ENCODE measurements around the gene SEMA4D.

Gene SEMA4D

DNA sequence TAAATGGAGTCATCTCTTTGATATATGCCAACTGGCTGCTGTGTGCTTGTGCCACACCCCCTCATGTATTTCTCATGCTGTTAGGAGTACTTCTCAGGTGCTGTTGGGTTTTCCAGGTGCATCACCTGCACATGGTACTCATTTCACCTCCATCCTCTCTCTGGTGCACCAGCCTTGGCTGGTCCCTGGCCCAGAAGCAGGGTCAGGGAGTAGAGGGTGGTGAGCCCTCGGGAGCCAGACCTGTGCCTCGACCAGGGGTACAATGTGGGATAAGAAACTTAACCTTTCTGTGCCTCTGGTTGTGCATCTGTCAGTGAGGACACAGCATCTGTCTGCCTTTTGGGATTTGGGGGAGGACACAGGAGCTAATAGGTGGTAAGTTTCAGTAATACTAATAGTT lies 141.1 kb downstream of the SEMA4D start:
- in situ Hi-C loops (cut with MboI; ENCODE audit: low sequenced_read_pairs, unreplicated experiment): no loop called here
- DNase-seq (ENCODE audit: low spot score): no peak
- TF ChIP-seq CTCF (IDR thresholded peaks at IDR 0.05; ENCODE audit: borderline replicate concordance, control extremely low read depth, extremely low read depth, insufficient read depth, missing control alignments): no peak

DNA sequence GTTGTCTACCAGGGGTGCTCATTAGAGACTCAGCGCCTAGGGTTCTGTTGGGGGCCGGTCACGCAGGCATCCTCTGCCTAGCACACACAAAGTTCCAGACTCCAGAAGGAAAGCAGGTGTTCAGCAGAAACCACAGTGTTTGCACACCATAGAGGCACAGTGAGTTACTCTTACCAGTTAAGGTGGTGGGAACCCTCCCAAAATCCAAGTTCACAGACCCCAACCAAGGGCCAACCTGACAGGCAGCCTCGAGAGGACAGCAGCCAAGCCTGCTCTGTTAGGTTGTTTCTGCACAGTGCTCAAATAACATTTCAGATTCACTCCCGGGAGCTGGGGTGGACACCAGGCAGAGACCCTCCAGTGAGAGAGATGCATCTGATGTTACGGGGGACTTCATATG lies 143.4 kb downstream of the SEMA4D start:
- DNase-seq (ENCODE audit: low spot score): no peak
- no peak for TF ChIP-seq CTCF (IDR thresholded peaks at IDR 0.05; ENCODE audit: borderline replicate concordance, control extremely low read depth, extremely low read depth, insufficient read depth, missing control alignments)
- in situ Hi-C loops (cut with MboI; ENCODE audit: low sequenced_read_pairs, unreplicated experiment): no loop called here

GRCh38 chr9:89353989-89354388 lies 143.9 kb downstream of the SEMA4D start:
- TF ChIP-seq CTCF (IDR thresholded peaks at IDR 0.05; ENCODE audit: borderline replicate concordance, control extremely low read depth, extremely low read depth, insufficient read depth, missing control alignments): no peak
- in situ Hi-C loops (cut with MboI; ENCODE audit: low sequenced_read_pairs, unreplicated experiment): no loop called here
- no peak for DNase-seq (ENCODE audit: low spot score)

- in situ Hi-C loops (cut with MboI; ENCODE audit: low sequenced_read_pairs, unreplicated experiment): no loop called here
- no peak for DNase-seq (ENCODE audit: low spot score)
- no peak for TF ChIP-seq CTCF (IDR thresholded peaks at IDR 0.05; ENCODE audit: borderline replicate concordance, control extremely low read depth, extremely low read depth, insufficient read depth, missing control alignments)
These were observed 144.9 kb downstream of the SEMA4D start for GRCh38 chr9:89352874-89353649.

- DNase-seq (ENCODE audit: low spot score): no peak
- no peak for TF ChIP-seq CTCF (IDR thresholded peaks at IDR 0.05; ENCODE audit: borderline replicate concordance, control extremely low read depth, extremely low read depth, insufficient read depth, missing control alignments)
- in situ Hi-C loops (cut with MboI; ENCODE audit: low sequenced_read_pairs, unreplicated experiment): no loop called here
These were observed 145.5 kb downstream of the SEMA4D start for GRCh38 chr9:89352451-89352850.

DNA sequence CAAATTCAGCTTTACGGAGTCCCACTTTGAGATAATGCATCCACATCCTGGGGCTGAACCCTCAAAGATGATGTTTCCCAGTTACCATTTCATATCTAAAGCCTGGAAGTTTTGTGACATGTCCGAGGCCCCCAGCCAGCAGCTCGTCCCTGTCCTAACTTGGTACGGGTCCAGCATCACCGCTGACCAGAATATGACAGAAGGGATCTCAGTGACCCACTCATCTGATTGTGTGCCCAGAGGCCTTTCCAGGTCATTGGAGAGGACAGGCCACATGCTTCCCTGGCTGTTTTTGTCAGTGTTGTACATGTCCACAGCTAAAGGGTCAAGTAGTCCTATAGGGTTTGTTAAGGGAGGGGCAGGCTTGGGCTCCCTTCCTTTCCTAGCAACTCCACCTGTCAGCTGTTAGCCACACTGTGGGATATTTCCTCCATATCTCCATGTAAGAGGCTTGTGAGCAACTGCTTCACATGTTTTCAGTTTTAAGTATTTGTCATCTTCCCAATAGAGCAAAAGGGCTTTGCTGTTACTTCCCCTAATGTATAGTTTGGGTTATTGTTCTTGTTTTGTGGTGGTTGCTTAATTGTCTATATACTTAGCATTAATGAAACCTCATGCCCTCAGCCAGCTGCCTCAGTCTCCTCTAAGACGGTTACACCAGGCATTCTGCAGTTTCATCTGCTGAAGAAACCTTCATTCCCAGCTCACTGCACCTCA lies 146.2 kb downstream of the SEMA4D start:
- no peak for DNase-seq (ENCODE audit: low spot score)
- in situ Hi-C loops (cut with MboI; ENCODE audit: low sequenced_read_pairs, unreplicated experiment): no loop called here
- TF ChIP-seq CTCF (IDR thresholded peaks at IDR 0.05; ENCODE audit: borderline replicate concordance, control extremely low read depth, extremely low read depth, insufficient read depth, missing control alignments): no peak
